ENCODE measurements around the gene RENBP.

The RENBP gene

DNA sequence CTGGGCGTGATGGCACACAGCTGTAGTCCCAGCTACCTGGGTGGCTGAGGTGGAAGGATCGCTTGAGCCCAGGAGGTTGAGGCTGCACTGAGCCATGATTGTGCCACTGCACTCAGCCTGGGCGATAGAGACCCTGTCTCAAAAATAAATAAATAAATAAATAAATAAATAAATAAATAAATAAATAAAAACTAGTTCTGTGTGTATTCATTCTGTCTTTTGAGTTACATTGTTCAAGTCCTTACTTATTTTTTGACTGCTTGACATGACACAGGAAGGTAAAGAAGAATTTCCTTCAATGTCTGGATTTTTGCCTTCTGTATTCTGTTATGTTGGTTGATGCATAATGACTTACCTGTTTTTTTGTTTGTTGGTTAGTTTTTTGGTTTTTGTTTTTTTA is 7.4 kb downstream of the RENBP start:
- no peak for TF ChIP-seq TAF1 (IDR thresholded peaks at IDR 0.05; ENCODE audit: low read depth)
- no peak for TF ChIP-seq ZBTB7A (IDR thresholded peaks at IDR 0.05; ENCODE audit: low read depth)
- TF ChIP-seq, protein P1, sequence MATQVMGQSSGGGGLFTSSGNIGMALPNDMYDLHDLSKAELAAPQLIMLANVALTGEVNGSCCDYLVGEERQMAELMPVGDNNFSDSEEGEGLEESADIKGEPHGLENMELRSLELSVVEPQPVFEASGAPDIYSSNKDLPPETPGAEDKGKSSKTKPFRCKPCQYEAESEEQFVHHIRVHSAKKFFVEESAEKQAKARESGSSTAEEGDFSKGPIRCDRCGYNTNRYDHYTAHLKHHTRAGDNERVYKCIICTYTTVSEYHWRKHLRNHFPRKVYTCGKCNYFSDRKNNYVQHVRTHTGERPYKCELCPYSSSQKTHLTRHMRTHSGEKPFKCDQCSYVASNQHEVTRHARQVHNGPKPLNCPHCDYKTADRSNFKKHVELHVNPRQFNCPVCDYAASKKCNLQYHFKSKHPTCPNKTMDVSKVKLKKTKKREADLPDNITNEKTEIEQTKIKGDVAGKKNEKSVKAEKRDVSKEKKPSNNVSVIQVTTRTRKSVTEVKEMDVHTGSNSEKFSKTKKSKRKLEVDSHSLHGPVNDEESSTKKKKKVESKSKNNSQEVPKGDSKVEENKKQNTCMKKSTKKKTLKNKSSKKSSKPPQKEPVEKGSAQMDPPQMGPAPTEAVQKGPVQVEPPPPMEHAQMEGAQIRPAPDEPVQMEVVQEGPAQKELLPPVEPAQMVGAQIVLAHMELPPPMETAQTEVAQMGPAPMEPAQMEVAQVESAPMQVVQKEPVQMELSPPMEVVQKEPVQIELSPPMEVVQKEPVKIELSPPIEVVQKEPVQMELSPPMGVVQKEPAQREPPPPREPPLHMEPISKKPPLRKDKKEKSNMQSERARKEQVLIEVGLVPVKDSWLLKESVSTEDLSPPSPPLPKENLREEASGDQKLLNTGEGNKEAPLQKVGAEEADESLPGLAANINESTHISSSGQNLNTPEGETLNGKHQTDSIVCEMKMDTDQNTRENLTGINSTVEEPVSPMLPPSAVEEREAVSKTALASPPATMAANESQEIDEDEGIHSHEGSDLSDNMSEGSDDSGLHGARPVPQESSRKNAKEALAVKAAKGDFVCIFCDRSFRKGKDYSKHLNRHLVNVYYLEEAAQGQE (IDR thresholded peaks at IDR 0.05; ENCODE audit: low read depth), result no peak
- TF ChIP-seq TEAD4 (IDR thresholded peaks at IDR 0.05), result no peak

DNA sequence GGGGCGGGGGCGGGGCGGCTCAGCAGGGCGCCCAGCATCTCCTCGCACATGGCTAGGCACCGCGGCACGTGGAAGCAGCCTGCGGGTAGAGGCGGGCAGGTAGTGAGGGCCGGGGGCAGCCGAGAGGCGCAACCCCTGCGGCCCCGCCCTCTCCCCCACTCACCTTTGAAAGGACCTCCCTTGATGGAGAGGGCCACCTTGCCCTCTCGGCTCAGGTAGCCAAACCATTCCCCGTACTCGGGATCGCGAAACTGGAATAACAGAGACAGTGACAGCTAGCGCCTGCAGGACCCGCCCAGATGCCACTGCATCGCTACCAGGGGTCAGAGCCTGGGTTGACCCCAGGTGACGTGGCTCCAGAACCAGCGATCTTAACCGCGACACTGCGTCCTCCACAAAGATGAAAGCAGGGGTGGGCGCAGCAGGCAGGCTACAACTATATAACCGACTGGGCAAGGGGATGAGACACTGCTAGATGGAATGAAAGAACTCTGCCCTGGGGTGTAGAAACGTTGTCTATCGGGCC is 9.1 kb downstream of the RENBP start:
- no peak for TF ChIP-seq CEBPB (IDR thresholded peaks at IDR 0.05)
- TF ChIP-seq, protein P2, sequence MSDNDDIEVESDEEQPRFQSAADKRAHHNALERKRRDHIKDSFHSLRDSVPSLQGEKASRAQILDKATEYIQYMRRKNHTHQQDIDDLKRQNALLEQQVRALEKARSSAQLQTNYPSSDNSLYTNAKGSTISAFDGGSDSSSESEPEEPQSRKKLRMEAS (IDR thresholded peaks at IDR 0.05), result peak; percentile 45; the same call in 1 of the 2 replicates
- TF ChIP-seq TEAD4 (IDR thresholded peaks at IDR 0.05), result no peak

DNA sequence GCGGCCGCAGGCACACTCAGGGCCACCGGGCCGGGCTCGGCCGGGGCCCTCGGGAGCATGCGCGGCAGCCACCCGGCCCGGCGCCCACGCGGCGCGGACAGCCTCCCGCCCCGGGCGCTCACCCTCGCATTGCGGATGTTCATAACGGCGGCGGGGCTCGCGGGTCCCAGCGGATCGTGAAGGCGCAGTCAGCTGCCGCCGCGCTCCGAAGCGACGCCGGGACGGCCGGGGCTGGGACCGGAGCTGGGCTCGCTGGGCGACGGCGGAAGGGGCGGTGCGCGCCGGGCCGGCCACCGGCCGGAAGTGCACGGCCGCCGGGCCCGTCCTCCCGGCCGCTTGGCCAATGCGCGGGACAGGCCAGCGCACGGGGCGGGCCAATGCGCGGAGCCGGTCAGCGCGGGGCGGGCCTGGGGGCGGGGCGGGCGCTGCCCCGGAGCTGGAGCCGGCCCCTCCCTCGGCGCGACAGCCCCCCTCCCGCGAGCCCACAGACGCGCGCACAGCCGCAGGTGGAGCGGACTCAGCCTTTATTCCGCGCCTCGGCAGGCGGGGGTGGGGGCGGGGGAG is 9.6 kb downstream of the RENBP start, which contains the start of gene NAA10:
NAA10 (minus strand) TSS at position 276 of the 564 bp plus-strand sequence; CDS start at position 143, 133 bp downstream.
- no peak for TF ChIP-seq RAD21 (IDR thresholded peaks at IDR 0.05; ENCODE audit: low read depth)
- TF ChIP-seq CREB1 (IDR thresholded peaks at IDR 0.05; ENCODE audit: low read depth), result no peak
- TF ChIP-seq TCF12 (IDR thresholded peaks at IDR 0.05; ENCODE audit: low read depth), result no peak
- no peak for TF ChIP-seq NFIC (IDR thresholded peaks at IDR 0.05)
- TF ChIP-seq ZBTB7A (IDR thresholded peaks at IDR 0.05; ENCODE audit: low read depth), result no peak
- TF ChIP-seq CEBPB (IDR thresholded peaks at IDR 0.05), result no peak
- TF ChIP-seq TAF1 (IDR thresholded peaks at IDR 0.05; ENCODE audit: low read depth), result no peak

DNA sequence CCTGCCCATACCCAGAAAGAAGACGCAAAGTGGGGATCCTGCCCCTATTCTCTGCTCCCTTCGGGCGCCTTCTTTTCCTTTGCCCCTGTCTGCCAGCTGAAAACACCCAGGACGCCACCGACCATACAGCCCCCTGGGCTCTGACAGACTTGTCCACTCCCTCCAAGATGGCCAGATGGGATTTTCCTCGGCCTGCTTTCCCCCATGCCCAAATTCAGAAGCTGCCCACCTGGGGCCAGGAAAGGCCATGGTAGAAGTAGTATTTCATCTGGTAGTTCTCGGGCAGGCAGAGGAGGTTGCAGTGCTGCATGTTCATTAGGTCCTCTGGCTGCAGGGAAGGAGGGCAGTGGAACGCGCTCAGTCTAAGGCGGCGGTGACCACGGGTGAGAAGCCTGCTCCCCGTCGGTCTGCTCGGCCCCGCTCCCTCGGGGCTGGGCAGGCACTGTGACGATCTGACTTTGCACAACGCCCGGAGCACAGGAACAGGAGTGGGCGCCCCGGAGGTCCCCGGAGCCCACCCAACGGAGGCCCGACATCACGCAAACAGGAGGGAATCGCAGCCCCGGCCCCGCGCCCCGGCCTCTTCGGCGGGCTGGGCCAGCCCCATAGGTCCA is 10.2 kb downstream of the RENBP start:
- TF ChIP-seq CREB1 (IDR thresholded peaks at IDR 0.05; ENCODE audit: low read depth) (no peak), EP300 (IDR thresholded peaks at IDR 0.05; ENCODE audit: borderline replicate concordance) (no peak), ZBTB7A (IDR thresholded peaks at IDR 0.05; ENCODE audit: low read depth) (no peak), CEBPB (IDR thresholded peaks at IDR 0.05) (no peak), TCF12 (IDR thresholded peaks at IDR 0.05; ENCODE audit: low read depth) (no peak), NFIC (IDR thresholded peaks at IDR 0.05) (no peak), TAF1 (IDR thresholded peaks at IDR 0.05; ENCODE audit: low read depth) (no peak), FOXM1 (IDR thresholded peaks at IDR 0.05; ENCODE audit: borderline replicate concordance, low read depth) (no peak), RAD21 (IDR thresholded peaks at IDR 0.05; ENCODE audit: low read depth) (no peak), YY1 (IDR thresholded peaks at IDR 0.05; ENCODE audit: low read depth) (no peak), EGR1 (IDR thresholded peaks at IDR 0.05) (no peak), TEAD4 (IDR thresholded peaks at IDR 0.05) (no peak)
- TF ChIP-seq, protein P3, sequence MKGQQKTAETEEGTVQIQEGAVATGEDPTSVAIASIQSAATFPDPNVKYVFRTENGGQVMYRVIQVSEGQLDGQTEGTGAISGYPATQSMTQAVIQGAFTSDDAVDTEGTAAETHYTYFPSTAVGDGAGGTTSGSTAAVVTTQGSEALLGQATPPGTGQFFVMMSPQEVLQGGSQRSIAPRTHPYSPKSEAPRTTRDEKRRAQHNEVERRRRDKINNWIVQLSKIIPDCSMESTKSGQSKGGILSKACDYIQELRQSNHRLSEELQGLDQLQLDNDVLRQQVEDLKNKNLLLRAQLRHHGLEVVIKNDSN (IDR thresholded peaks at IDR 0.05), result no peak
- TF ChIP-seq, protein P1 (IDR thresholded peaks at IDR 0.05; ENCODE audit: low read depth), result no peak
- TF ChIP-seq, protein P2 (IDR thresholded peaks at IDR 0.05), result no peak

DNA sequence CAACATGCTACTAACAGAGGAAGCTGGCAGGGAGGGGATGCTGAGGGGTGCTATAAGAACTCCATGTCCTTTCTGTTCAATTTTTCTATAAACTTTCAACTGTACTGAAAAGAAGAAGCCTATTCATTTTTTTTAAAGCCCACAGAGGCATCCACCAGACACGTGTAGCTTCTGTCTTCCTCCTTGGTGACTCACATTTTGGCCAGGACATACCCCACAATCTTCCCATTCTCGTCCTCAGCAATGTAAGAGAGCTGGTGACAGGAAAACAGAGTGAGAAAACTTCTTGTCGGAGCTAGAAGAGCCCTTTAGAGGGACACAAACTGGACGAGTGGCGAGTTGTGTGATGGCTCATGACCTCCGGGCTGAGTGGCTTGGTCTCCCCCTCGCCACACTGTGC is 10.7 kb downstream of the RENBP start:
- TF ChIP-seq NFIC (IDR thresholded peaks at IDR 0.05) (no peak), TAF1 (IDR thresholded peaks at IDR 0.05; ENCODE audit: low read depth) (no peak), EGR1 (IDR thresholded peaks at IDR 0.05) (no peak), YY1 (IDR thresholded peaks at IDR 0.05; ENCODE audit: low read depth) (no peak)
- TF ChIP-seq, protein P2 (IDR thresholded peaks at IDR 0.05), result no peak

DNA sequence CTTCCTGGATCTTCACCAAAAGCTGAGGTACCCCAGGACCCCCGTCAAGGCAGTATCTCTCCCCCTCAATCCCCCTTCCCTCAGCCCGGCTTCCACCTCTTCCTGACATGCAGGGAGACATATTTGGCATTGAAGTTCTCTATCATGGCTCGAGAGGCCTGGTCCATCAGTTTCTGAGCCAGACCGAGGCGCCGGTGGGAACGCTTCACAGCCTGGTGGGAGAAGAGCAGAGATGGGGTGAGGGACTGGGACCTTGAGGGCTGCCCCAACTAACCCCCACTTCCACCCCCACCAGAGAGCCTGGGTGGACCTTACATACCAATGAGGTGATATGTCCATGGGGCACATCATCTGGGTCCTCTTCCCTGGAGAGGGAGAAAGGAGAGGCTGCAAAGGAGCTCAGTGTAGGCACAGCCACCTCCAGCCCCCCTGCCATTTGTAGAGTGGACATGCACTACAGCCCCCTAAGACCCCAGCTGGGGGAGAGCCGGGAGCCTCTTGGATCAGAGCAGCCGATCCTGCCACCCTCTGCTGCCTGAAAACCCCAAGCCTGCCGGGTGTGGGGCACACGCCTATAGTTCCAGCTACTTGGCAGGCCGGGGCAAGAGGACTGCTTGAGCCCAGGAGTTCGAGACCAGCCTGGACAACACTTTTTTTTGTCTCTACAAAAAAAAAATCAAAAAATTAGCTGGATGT is 12.1 kb downstream of the RENBP start:
- TF ChIP-seq TEAD4 (IDR thresholded peaks at IDR 0.05) (no peak), CREB1 (IDR thresholded peaks at IDR 0.05; ENCODE audit: low read depth) (no peak), EP300 (IDR thresholded peaks at IDR 0.05; ENCODE audit: borderline replicate concordance) (no peak), EGR1 (IDR thresholded peaks at IDR 0.05) (no peak), TAF1 (IDR thresholded peaks at IDR 0.05; ENCODE audit: low read depth) (no peak), CEBPB (IDR thresholded peaks at IDR 0.05) (no peak), TCF12 (IDR thresholded peaks at IDR 0.05; ENCODE audit: low read depth) (no peak), FOXM1 (IDR thresholded peaks at IDR 0.05; ENCODE audit: borderline replicate concordance, low read depth) (no peak), YY1 (IDR thresholded peaks at IDR 0.05; ENCODE audit: low read depth) (no peak), ZBTB7A (IDR thresholded peaks at IDR 0.05; ENCODE audit: low read depth) (no peak), NFIC (IDR thresholded peaks at IDR 0.05) (no peak), RAD21 (IDR thresholded peaks at IDR 0.05; ENCODE audit: low read depth) (no peak)
- TF ChIP-seq, protein P3 (IDR thresholded peaks at IDR 0.05), result no peak
- TF ChIP-seq, protein P1 (IDR thresholded peaks at IDR 0.05; ENCODE audit: low read depth), result no peak
- TF ChIP-seq, protein P2 (IDR thresholded peaks at IDR 0.05), result no peak

Data from Ishikawa (cell line).